K562 (cell line): ENCODE results near the gene TIPARP. TPM values are rescaled to one million over a fixed set of nuclear protein-coding genes. Genes with fewer than 3 reads are reported as not detected.
A peak's percentile ranks its signal among the peaks of the same experiment; 100 is the strongest.

Source experiments
- ATAC-seq: fragments of 200-7000 bp; cut with Tn5 transposase; 3 replicates; pipeline ENCODE4 v1.9.1; 2020; ENCODE audit warnings: moderate library complexity
- BruUV-seq: library from RNA; stranded (reverse); fragments of 400-500 nt; replicated peaks from 2 replicates; lab custom pipeline; 2021; lab: Mats Ljungman, UMichigan
- CTCF ChIA-PET: fragments of 300-600 bp; formaldehyde crosslinking; extraction: SDS; loops from one replicate; lab custom pipeline; 2021; ENCODE audit warnings: low intra/inter-chr PET ratio; lab: Yijun Ruan, JAX
- POLR2A ChIA-PET: fragments of 300-600, 350-650 bp; sonication (Branson Sonifier 250); formaldehyde crosslinking; extraction: SDS; loops from one replicate; lab custom pipeline; 2021; ENCODE audit warnings: antibody characterized with exemption, inconsistent platforms; lab: Yijun Ruan, JAX
- DNase-seq, 4 experiments: peaks; one replicate each; pipeline versions ENCODE4 v3.0.0 to v3.0.0-alpha.2; 2011 to 2018; ENCODE audit warnings: low spot score in 3 of 4, mixed read lengths in 3 of 4; ENCODE audit errors: extremely low read depth in 1 of 4
- FAIRE-seq: peaks from 2 replicates; lab custom pipeline; 2011; peaks lifted over from hg19 to GRCh38; lab: Jason Lieb, UNC
- H2AFZ ChIP-seq: 2 replicates; pipeline ENCODE4 v1.6.0; 2011; ENCODE audit warnings: low read depth, low read length, control low read depth, inconsistent platforms
- H3K27ac ChIP-seq: fragments of 200-600 bp; 3 replicates; pipeline ENCODE4 v1.8.0; 2011; ENCODE audit warnings: low read depth, mild to moderate bottlenecking, control low read depth, inconsistent platforms, low read length, moderate library complexity, mixed read lengths; ENCODE audit errors: extremely low read depth
- H3K27me3 ChIP-seq, 2 experiments: fragments of 300-600 bp in 1 of 2; 2 replicates in 1 of 2; 3 replicates in 1 of 2; pipeline versions ENCODE4 v1.6.0 to v1.8.0; 2011; ENCODE audit warnings: inconsistent platforms in 2 of 2, low read length in 2 of 2, mild to moderate bottlenecking in 1 of 2, mixed read lengths in 1 of 2, moderate library complexity in 1 of 2; ENCODE audit not compliant: control insufficient read depth in 2 of 2, insufficient read depth in 2 of 2
- H3K36me3 ChIP-seq: fragments of 300-600 bp; 3 replicates; pipeline ENCODE4 v1.8.0; 2011; ENCODE audit warnings: mild to moderate bottlenecking, low read length, inconsistent platforms; ENCODE audit not compliant: control insufficient read depth, insufficient read depth
- H3K4me1 ChIP-seq, 2 experiments: fragments of 200-600 bp in 1 of 2; replicated peaks in 1 of 2; 2 replicates in 1 of 2; 3 replicates in 1 of 2; pipeline versions ENCODE4 v1.5.1 to v1.8.0; 2011; ENCODE audit warnings: inconsistent platforms in 2 of 2, low read length in 2 of 2, mild to moderate bottlenecking in 1 of 2, mixed read lengths in 1 of 2, moderate library complexity in 1 of 2; ENCODE audit not compliant: control insufficient read depth in 2 of 2, insufficient read depth in 2 of 2
- H3K4me2 ChIP-seq: 2 replicates; pipeline ENCODE4 v1.6.1; 2011; ENCODE audit warnings: low read length, control low read depth, inconsistent platforms, mixed read lengths; ENCODE audit not compliant: insufficient read depth
- H3K4me3 ChIP-seq: fragments of 200-600 bp; sonication (generic), shearing (Covaris generic); 2 replicates; pipeline ENCODE4 v1.5.1; 2016; ENCODE audit warnings: control low read depth, inconsistent platforms
- H3K79me2 ChIP-seq: fragments of 200-600 bp; 3 replicates; pipeline ENCODE4 v1.8.0; 2011; ENCODE audit warnings: low read length, inconsistent platforms; ENCODE audit not compliant: control insufficient read depth, insufficient read depth
- H3K9ac ChIP-seq, 2 experiments: 2 replicates each; pipeline versions ENCODE4 v1.6.0 to v1.6.1; 2011; ENCODE audit warnings: low read depth in 2 of 2, low read length in 2 of 2, control low read depth in 1 of 2, inconsistent platforms in 1 of 2, mild to moderate bottlenecking in 1 of 2, mixed read lengths in 1 of 2; ENCODE audit not compliant: insufficient read depth in 1 of 2
- H3K9me1 ChIP-seq: one replicate; pipeline ENCODE4 v1.6.0; 2011; ENCODE audit warnings: inconsistent platforms, mild to moderate bottlenecking, low read length, moderate library complexity; ENCODE audit not compliant: control insufficient read depth, insufficient read depth
- H3K9me3 ChIP-seq: replicated peaks from 2 replicates; pipeline ENCODE4 v1.5.1; 2011; ENCODE audit warnings: low read depth, low read length, inconsistent platforms; ENCODE audit not compliant: control insufficient read depth, insufficient read depth
- H4K20me1 ChIP-seq: replicated peaks from 2 replicates; pipeline ENCODE4 v1.6.1; 2011; ENCODE audit warnings: low read length, inconsistent platforms, mixed read lengths; ENCODE audit not compliant: control insufficient read depth, insufficient read depth
- ARID4B ChIP-seq: sonication (generic); formaldehyde crosslinking; IDR thresholded peaks from 2 replicates; pipeline ENCODE4 v1.8.0; 2022; ENCODE audit warnings: mild to moderate bottlenecking, missing genetic modification reagents
- ATF3 ChIP-seq, 2 experiments: fragments of 450-650 bp in 1 of 2; sonication (generic) in 1 of 2; formaldehyde crosslinking in 1 of 2; IDR thresholded peaks in 1 of 2; conservative IDR thresholded peaks in 1 of 2; 2 replicates each; pipeline versions ENCODE4 v1.6.1 to v1.8.1; 2016 to 2023; ENCODE audit warnings: mild to moderate bottlenecking in 2 of 2, moderate library complexity in 2 of 2, inconsistent platforms in 1 of 2, missing genetic modification reagents in 1 of 2
- ERF ChIP-seq: fragments of 450-650 bp; formaldehyde crosslinking; IDR thresholded peaks from 2 replicates; pipeline ENCODE4 v1.4.0; 2020; ENCODE audit warnings: mild to moderate bottlenecking, mixed read lengths
- FOSL1 ChIP-seq: fragments of 200-800 bp; sonication (Bioruptor generic); conservative IDR thresholded peaks from 2 replicates; pipeline ENCODE4 v1.6.1; 2016; ENCODE audit warnings: missing genetic modification characterization, missing compliant biosample characterization
- JUND ChIP-seq, 2 experiments: IDR thresholded peaks; 2 replicates in 1 of 2; 3 replicates in 1 of 2; pipeline ENCODE4 v1.6.1; 2011; ENCODE audit warnings: borderline replicate concordance in 2 of 2, low read depth in 2 of 2, low read length in 2 of 2, improper control_type of control experiment in 1 of 2, missing biosample characterization in 1 of 2, missing genetic modification characterization in 1 of 2, missing genetic modification reagents in 1 of 2
- UBTF ChIP-seq, 2 experiments: IDR thresholded peaks; 2 replicates each; pipeline ENCODE4 v1.6.1; 2012; ENCODE audit warnings: improper control_type of control experiment in 2 of 2, low read depth in 2 of 2, low read length in 2 of 2, borderline replicate concordance in 1 of 2
- ZNF609 ChIP-seq: sonication (generic); formaldehyde crosslinking; IDR thresholded peaks from 2 replicates; pipeline ENCODE4 v1.8.1; 2023; ENCODE audit warnings: missing genetic modification reagents, mild to moderate bottlenecking, borderline replicate concordance
- WGBS: fragments of 100-300 bp; shearing (Covaris generic); methylation state at CpG from one replicate; pipeline ENCODE4 v1.1.6; 2016; ENCODE audit warnings: low coverage, mixed read lengths; ENCODE audit not compliant: insufficient coverage; ENCODE audit errors: missing lambda C conversion rate; 5-methylcytosine and 5-hydroxymethylcytosine counted together
- in situ Hi-C: fragments of 300-500 bp; cut with MboI; formaldehyde crosslinking; loops from 4 replicates; pipeline ENCODE4 v1.15.0; 2018; ENCODE audit warnings: inconsistent platforms, mixed read lengths
- intact Hi-C: fragments of 100-400 bp; cut with micrococcal nuclease; formaldehyde crosslinking; loops from 2 replicates; pipeline ENCODE4 v1.14.2; 2022
- polyA plus RNA-seq, 8 experiments: library from polyadenylated mRNA; depleted of rRNA in 4 of 8; stranded (reverse) in 5 of 8; unstranded in 3 of 8; fragments of >200 nt; fragmentation: Nextera tagmentation in 2 of 8; fragmentation: Illumina TruSeq in 1 of 8; extraction: Ambion mirVana in 2 of 8; extraction: Trizol in 1 of 8; gene quantifications; 2 replicates each; pipeline versions ENCODE4 v1.2.1 to v1.2.3, GENCODE V29; 2011 to 2014; ENCODE audit warnings: inconsistent platforms in 1 of 8, missing spikeins in 1 of 8
- total RNA-seq, 7 experiments: library from RNA; depleted of rRNA in 6 of 7; stranded (reverse); fragments of >200 nt in 6 of 7; fragmentation: Illumina TruSeq in 2 of 7; extraction: Trizol in 2 of 7; gene quantifications; 2 replicates each; pipeline versions ENCODE4 v1.2.1 to v1.2.3, GENCODE V29; 2011 to 2021; ENCODE audit warnings: low replicate concordance in 1 of 7

Gene TIPARP
- total and polyA plus RNA-seq, 9 of the 15 experiments (the other 6 are each of a cell fraction or from before 2014, with no cell fraction given), result 2.4 to 29.4 (median 15.1) TPM

- H3K9me1 ChIP-seq, result no peaks in the 10 kb centered on the region
- H3K4me3 ChIP-seq, result no peak overlapping the region
- no peak overlapping the region for H3K27ac ChIP-seq
- FAIRE-seq (no peak), ATAC-seq (no peak; the same call in 2 of the 3 replicates), DNase-seq (no peak)
- no peak overlapping the region for H2AFZ ChIP-seq
- no peaks in the 10 kb centered on the region for H3K27me3 ChIP-seq
- in situ Hi-C loops (loop anchor here (25.0 kb wide), 1 partner anchor 645 kb away; no protein-coding TSS in a partner anchor), intact Hi-C loops (no loop called here)
- CTCF ChIA-PET, result no interaction called here
- H3K79me2 ChIP-seq, result no peaks in the 10 kb centered on the region
- H3K4me2 ChIP-seq, result no peak overlapping the region
- H3K9ac ChIP-seq, result no peak overlapping the region
- no peaks in the 10 kb centered on the region for H3K36me3 ChIP-seq
- H3K4me1 ChIP-seq, result no peaks in the 10 kb centered on the region; a peak in 2 of 5 replicates
- no TSS peak for BruUV-seq
- WGBS, result 83% methylated on average over 2 of the region's 2 CpGs
- POLR2A ChIA-PET, result no interaction called here
- no peaks in the 10 kb centered on the region for H4K20me1 ChIP-seq
- H3K9me3 ChIP-seq, result no peaks in the 10 kb centered on the region
- TF ChIP-seq FOSL1 (peak; percentile 58), ATF3 (IDR thresholded peaks at IDR 0.05) (0 out of 2 replicates have a peak, but pooled peaks have one; percentile 23), ATF3 (CRISPR knock-in tag; conservative IDR thresholded peaks at IDR 0.05) (no peak), ERF (no peak), JUND (IDR thresholded peaks at IDR 0.05; ENCODE audit: borderline replicate concordance, low read depth, low read length) (peak; percentile 43; the same call in 1 of the 2 replicates), JUND (tag; IDR thresholded peaks at IDR 0.05; ENCODE audit: borderline replicate concordance, low read depth, low read length) (peak; percentile 13; the same call in 1 of the 3 replicates), ZNF609 (CRISPR knock-in tag) (no peak), UBTF (IDR thresholded peaks at IDR 0.05; ENCODE audit: borderline replicate concordance in 1 of 2, low read depth in 2 of 2, low read length in 2 of 2) (no peak), ARID4B (CRISPR knock-in tag) (no peak)
Measured at GRCh38 chr3:156657440-156657839, 16.9 kb upstream of the TIPARP start.
